ENCODE results near the gene GNAQ. TPM values are rescaled to one million over a fixed set of nuclear protein-coding genes. Genes with fewer than 3 reads are reported as not detected.
"Not testable (repeated sequence)": the region's sequence is repeated elsewhere in the genome, so short reads cannot be mapped to it uniquely, and the experiment has no call there.

GNAQ gene
- total RNA-seq, 1 donor from 2014 or later = 21.3 TPM

GRCh38 chr9:77883133-77883532, 148.5 kb downstream of the GNAQ start:
- FAIRE-seq = no peak
- Histone ChIP-seq H3K36me3 (ENCODE audit: control insufficient read depth, insufficient read depth, low read length) (no peaks in the 10 kb centered on the region), H3K27me3 (ENCODE audit: control insufficient read depth, insufficient read depth, low read length) (no peaks in the 10 kb centered on the region), H3K4me3 (ENCODE audit: low read depth, low read length) (no peak overlapping the region)
- DNase-seq (ENCODE audit: low read depth) = no peak
- no peak for TF ChIP-seq CTCF (IDR thresholded peaks at IDR 0.05; ENCODE audit: insufficient read depth, low read length, severe bottlenecking)

GRCh38 chr9:77882294-77882693, 149.3 kb downstream of the GNAQ start:
- DNase-seq (ENCODE audit: low read depth) (no peak), FAIRE-seq (no peak)
- Histone ChIP-seq H3K36me3 (ENCODE audit: control insufficient read depth, insufficient read depth, low read length) (no peaks in the 10 kb centered on the region), H3K27me3 (ENCODE audit: control insufficient read depth, insufficient read depth, low read length) (no peaks in the 10 kb centered on the region), H3K4me3 (ENCODE audit: low read depth, low read length) (no peak overlapping the region)
- no peak for TF ChIP-seq CTCF (IDR thresholded peaks at IDR 0.05; ENCODE audit: insufficient read depth, low read length, severe bottlenecking)

- DNase-seq (ENCODE audit: low read depth); H3K4me3 ChIP-seq (ENCODE audit: low read depth, low read length); H3K36me3 ChIP-seq (ENCODE audit: control insufficient read depth, insufficient read depth, low read length); H3K27me3 ChIP-seq (ENCODE audit: control insufficient read depth, insufficient read depth, low read length); FAIRE-seq: not testable (repeated sequence)
Observed at GRCh38 chr9:77881634-77882033, 150.0 kb downstream of the GNAQ start.

GRCh38 chr9:77881111-77881510, 150.5 kb downstream of the GNAQ start:
- no peak for FAIRE-seq
- Histone ChIP-seq H3K27me3 (ENCODE audit: control insufficient read depth, insufficient read depth, low read length) (no peaks in the 10 kb centered on the region), H3K4me3 (ENCODE audit: low read depth, low read length) (no peak overlapping the region), H3K36me3 (ENCODE audit: control insufficient read depth, insufficient read depth, low read length) (no peaks in the 10 kb centered on the region)
- no peak for DNase-seq (ENCODE audit: low read depth)
- no peak for TF ChIP-seq CTCF (IDR thresholded peaks at IDR 0.05; ENCODE audit: insufficient read depth, low read length, severe bottlenecking)

- no peak for FAIRE-seq
- DNase-seq (ENCODE audit: low read depth) = peak; percentile 77
Observed at GRCh38 chr9:77879437-77879943, 152.1 kb downstream of the GNAQ start.

GRCh38 chr9:77878793-77879192, 152.8 kb downstream of the GNAQ start:
- not testable (repeated sequence) for DNase-seq (ENCODE audit: low read depth); H3K27me3 ChIP-seq (ENCODE audit: control insufficient read depth, insufficient read depth, low read length); H3K4me3 ChIP-seq (ENCODE audit: low read depth, low read length); H3K36me3 ChIP-seq (ENCODE audit: control insufficient read depth, insufficient read depth, low read length); FAIRE-seq

More at GRCh38 chr9:77879437-77879943, 152.1 kb downstream of the GNAQ start:
- H3K27me3 ChIP-seq (ENCODE audit: control insufficient read depth, insufficient read depth, low read length) = no peaks in the 10 kb centered on the region
- H3K36me3 ChIP-seq (ENCODE audit: control insufficient read depth, insufficient read depth, low read length) = no peaks in the 10 kb centered on the region
- no peak for TF ChIP-seq CTCF (IDR thresholded peaks at IDR 0.05; ENCODE audit: insufficient read depth, low read length, severe bottlenecking)
- H3K4me3 ChIP-seq (ENCODE audit: low read depth, low read length) = no peak overlapping the region

GRCh38 chr9:77877976-77878375, 153.6 kb downstream of the GNAQ start:
- Histone ChIP-seq H3K4me3 (ENCODE audit: low read depth, low read length) (no peak overlapping the region), H3K36me3 (ENCODE audit: control insufficient read depth, insufficient read depth, low read length) (no peaks in the 10 kb centered on the region), H3K27me3 (ENCODE audit: control insufficient read depth, insufficient read depth, low read length) (no peaks in the 10 kb centered on the region)
- TF ChIP-seq CTCF (IDR thresholded peaks at IDR 0.05; ENCODE audit: insufficient read depth, low read length, severe bottlenecking) = no peak
- DNase-seq (ENCODE audit: low read depth) (no peak), FAIRE-seq (no peak)

Data from bronchial epithelial cell (primary cell).